Fibroblast of lung (primary cell): ENCODE results near the gene TMEM97.

Source experiments
- EZH2 ChIP-seq: IDR thresholded peaks from 2 replicates; pipeline ENCODE4 v1.5.1; 2012; ENCODE audit warnings: low read length, control low read depth, mild to moderate bottlenecking; ENCODE audit errors: missing control alignments
- TF ChIP-seq, protein P1 (sequence below), 2 donors: IDR thresholded peaks in 1 of 2; conservative IDR thresholded peaks in 1 of 2; 1 replicate in 1 of 2; 2 replicates in 1 of 2; pipeline ENCODE4 v1.5.1; 2011 to 2012; ENCODE audit warnings: low read length in 2 of 2, control low read depth in 1 of 2, inconsistent platforms in 1 of 2, low read depth in 1 of 2, mild to moderate bottlenecking in 1 of 2

DNA sequence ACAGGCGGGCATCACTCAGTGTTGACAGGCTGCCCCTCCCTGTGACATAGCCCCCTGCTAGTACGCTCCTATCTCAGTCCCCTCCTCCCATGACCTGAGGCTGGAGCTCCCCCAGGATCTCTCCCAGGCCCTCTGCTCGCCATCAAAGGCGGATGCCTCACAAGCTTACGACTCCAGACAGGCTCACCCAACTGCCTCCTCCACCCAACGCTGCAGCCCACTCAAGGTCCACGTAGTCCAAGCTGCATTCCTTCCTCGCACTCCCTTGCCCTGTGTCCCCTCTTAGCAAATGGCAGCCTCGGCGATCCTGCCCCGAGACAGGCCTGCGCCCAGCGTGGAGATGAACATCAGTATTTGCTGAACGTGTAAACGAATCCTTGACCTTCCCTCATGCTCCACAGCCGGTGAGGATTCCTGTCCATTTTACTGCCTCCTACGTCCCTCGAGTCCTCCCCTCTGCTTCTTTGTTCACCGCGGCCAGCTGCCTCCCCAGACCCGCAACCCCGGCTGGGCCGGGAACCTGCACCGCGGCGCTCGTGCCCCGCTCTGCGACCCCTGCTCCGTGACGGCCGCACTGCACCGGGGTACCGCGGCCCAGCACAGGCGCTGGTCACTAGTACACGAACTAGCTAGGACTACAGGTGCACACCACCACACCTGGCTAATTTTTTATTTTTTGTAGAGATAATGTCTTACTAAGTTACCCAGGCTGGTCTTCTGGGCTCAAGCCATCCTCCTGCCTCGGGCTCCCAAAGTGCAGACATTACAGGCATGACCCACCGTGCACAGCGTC lies 838 bp upstream of the TMEM97 start:
- TF ChIP-seq, protein P1, sequence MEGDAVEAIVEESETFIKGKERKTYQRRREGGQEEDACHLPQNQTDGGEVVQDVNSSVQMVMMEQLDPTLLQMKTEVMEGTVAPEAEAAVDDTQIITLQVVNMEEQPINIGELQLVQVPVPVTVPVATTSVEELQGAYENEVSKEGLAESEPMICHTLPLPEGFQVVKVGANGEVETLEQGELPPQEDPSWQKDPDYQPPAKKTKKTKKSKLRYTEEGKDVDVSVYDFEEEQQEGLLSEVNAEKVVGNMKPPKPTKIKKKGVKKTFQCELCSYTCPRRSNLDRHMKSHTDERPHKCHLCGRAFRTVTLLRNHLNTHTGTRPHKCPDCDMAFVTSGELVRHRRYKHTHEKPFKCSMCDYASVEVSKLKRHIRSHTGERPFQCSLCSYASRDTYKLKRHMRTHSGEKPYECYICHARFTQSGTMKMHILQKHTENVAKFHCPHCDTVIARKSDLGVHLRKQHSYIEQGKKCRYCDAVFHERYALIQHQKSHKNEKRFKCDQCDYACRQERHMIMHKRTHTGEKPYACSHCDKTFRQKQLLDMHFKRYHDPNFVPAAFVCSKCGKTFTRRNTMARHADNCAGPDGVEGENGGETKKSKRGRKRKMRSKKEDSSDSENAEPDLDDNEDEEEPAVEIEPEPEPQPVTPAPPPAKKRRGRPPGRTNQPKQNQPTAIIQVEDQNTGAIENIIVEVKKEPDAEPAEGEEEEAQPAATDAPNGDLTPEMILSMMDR (conservative IDR thresholded peaks at IDR 0.05 in 1 of 2, IDR thresholded peaks at IDR 0.05 in 1 of 2; ENCODE audit: low read depth in 1 of 2, low read length in 2 of 2), result no peak
- TF ChIP-seq EZH2, result no peak
